GM13976 (cell line): ENCODE results near the gene CAP2.

Experiments used
- DNase-seq: peaks from one replicate; pipeline ENCODE4 v3.0.0; 2012; ENCODE audit warnings: low spot score
- CTCF ChIP-seq: IDR thresholded peaks from 2 replicates; pipeline ENCODE4 v1.5.1; 2012; ENCODE audit warnings: borderline replicate concordance, mild to moderate bottlenecking; ENCODE audit not compliant: insufficient read depth; ENCODE audit errors: extremely low read depth, missing control alignments, control extremely low read depth
- in situ Hi-C: fragments of 300-500 bp; cut with MboI; formaldehyde crosslinking; loops from one replicate; pipeline ENCODE4 v1.12.0; 2022; ENCODE audit warnings: low sequenced_read_pairs, mixed read lengths, inconsistent platforms; ENCODE audit not compliant: unreplicated experiment

CAP2 gene

GRCh38 chr6:17482711-17483110, 89.3 kb downstream of the CAP2 start:
- in situ Hi-C loops = no loop called here
- TF ChIP-seq CTCF = no peak
- no peak for DNase-seq

- no peak for TF ChIP-seq CTCF
- in situ Hi-C loops = no loop called here
- DNase-seq = no peak
Observed at GRCh38 chr6:17483391-17484016, 90.1 kb downstream of the CAP2 start.

GRCh38 chr6:17484201-17484849, 90.9 kb downstream of the CAP2 start:
- TF ChIP-seq CTCF = no peak
- in situ Hi-C loops = no loop called here

GRCh38 chr6:17485181-17485580, 91.8 kb downstream of the CAP2 start:
- in situ Hi-C loops = no loop called here
- no peak for DNase-seq
- TF ChIP-seq CTCF = no peak

More at GRCh38 chr6:17484201-17484849, 90.9 kb downstream of the CAP2 start:
- DNase-seq = no peak

- no peak for TF ChIP-seq CTCF
- DNase-seq = no peak
- in situ Hi-C loops = no loop called here
Observed at GRCh38 chr6:17485946-17486345, 92.6 kb downstream of the CAP2 start.

- in situ Hi-C loops = no loop called here
- DNase-seq = no peak
- TF ChIP-seq CTCF = no peak
Observed at GRCh38 chr6:17486680-17487079, 93.3 kb downstream of the CAP2 start.
